Esophagus (tissue), 2 donors: ENCODE measurements around the gene PDE4D. TPM values are rescaled to one million over a fixed set of nuclear protein-coding genes. Genes with fewer than 3 reads are reported as not detected.

Experiments used
- H3K27ac ChIP-seq, 2 donors: one replicate each; pipeline ENCODE4 v1.5.1; 2013; ENCODE audit warnings: low read depth in 2 of 2, mild to moderate bottlenecking in 2 of 2, inconsistent platforms in 1 of 2, low read length in 1 of 2, moderate library complexity in 1 of 2
- H3K27me3 ChIP-seq, 2 donors: one replicate each; pipeline ENCODE4 v1.6.1; 2013; ENCODE audit warnings: low read length in 2 of 2, control low read depth in 1 of 2, mild to moderate bottlenecking in 1 of 2; ENCODE audit not compliant: insufficient read depth in 2 of 2, control insufficient read depth in 1 of 2
- H3K36me3 ChIP-seq, 2 donors: one replicate each; pipeline ENCODE4 v1.6.1; 2013; ENCODE audit warnings: low read length in 1 of 2; ENCODE audit not compliant: control insufficient read depth in 2 of 2, insufficient read depth in 2 of 2
- H3K4me1 ChIP-seq, 2 donors: one replicate each; pipeline ENCODE4 v1.6.1; 2013; ENCODE audit warnings: low read length in 1 of 2; ENCODE audit not compliant: control insufficient read depth in 2 of 2, insufficient read depth in 2 of 2
- H3K4me3 ChIP-seq, 2 donors: one replicate each; pipeline ENCODE4 v1.5.1; 2013; ENCODE audit warnings: low read length in 2 of 2, mild to moderate bottlenecking in 2 of 2, low read depth in 1 of 2, moderate library complexity in 1 of 2
- H3K9me3 ChIP-seq, 2 donors: one replicate each; pipeline ENCODE4 v1.6.1; 2013; ENCODE audit warnings: mild to moderate bottlenecking in 2 of 2, low read depth in 1 of 2, low read length in 1 of 2, moderate library complexity in 1 of 2; ENCODE audit not compliant: control insufficient read depth in 2 of 2, insufficient read depth in 1 of 2
- WGBS, 2 donors: extraction: QIAGEN DNeasy Blood & Tissue Kit; methylation state at CpG; one replicate each; pipeline ENCODE4 v1.1.7; 2013; 5-methylcytosine and 5-hydroxymethylcytosine counted together
- polyA plus RNA-seq, 2 donors: library from polyadenylated mRNA; stranded (reverse); fragments of 200-250 nt; gene quantifications; one replicate each; pipeline ENCODE4 v1.2.3, GENCODE V29; 2013
- donor health status: healthy with polysubstance abuse.
- donor health status: Bipolar disorder and iron deficiency.

Gene PDE4D
- polyA plus RNA-seq, 2 donors: 1.5 to 2.5 TPM

- H3K36me3 ChIP-seq: no peaks in the 10 kb centered on the region
- H3K9me3 ChIP-seq: no peaks in the 10 kb centered on the region
- no peak overlapping the region for H3K27ac ChIP-seq
- WGBS, 2 donors: 71 to 79% methylated on average over 4 of the region's 4 CpGs
- no peak overlapping the region for H3K4me3 ChIP-seq
- no peaks in the 10 kb centered on the region for H3K27me3 ChIP-seq
- no peaks in the 10 kb centered on the region for H3K4me1 ChIP-seq
Measured at GRCh38 chr5:59831326-59832010, 62.1 kb downstream of the PDE4D start.

- Histone ChIP-seq H3K4me1 (no peaks in the 10 kb centered on the region), H3K4me3 (no peak overlapping the region), H3K9me3 (no peaks in the 10 kb centered on the region), H3K27ac (no peak overlapping the region), H3K36me3 (no peaks in the 10 kb centered on the region), H3K27me3 (no peaks in the 10 kb centered on the region)
- WGBS, 2 donors: 64 to 72% methylated on average over 2 of the region's 2 CpGs
Measured at GRCh38 chr5:59830536-59831200, 62.9 kb downstream of the PDE4D start.

- H3K27me3 ChIP-seq: no peaks in the 10 kb centered on the region
- H3K4me3 ChIP-seq: no peak overlapping the region
- H3K9me3 ChIP-seq: no peaks in the 10 kb centered on the region
- H3K27ac ChIP-seq: no peak overlapping the region
- H3K4me1 ChIP-seq: no peaks in the 10 kb centered on the region
- H3K36me3 ChIP-seq: no peaks in the 10 kb centered on the region
- WGBS, 2 donors: 93 to 97% methylated on average over 2 of the region's 2 CpGs
Measured at GRCh38 chr5:59829922-59830321, 63.6 kb downstream of the PDE4D start.

- Histone ChIP-seq H3K4me3 (no peak overlapping the region), H3K4me1 (no peaks in the 10 kb centered on the region), H3K27ac (no peak overlapping the region), H3K27me3 (no peaks in the 10 kb centered on the region), H3K36me3 (no peaks in the 10 kb centered on the region), H3K9me3 (no peaks in the 10 kb centered on the region)
- WGBS, 2 donors: 47 to 75% methylated on average over 1 of the region's 1 CpG
Measured at GRCh38 chr5:59829386-59829785, 64.1 kb downstream of the PDE4D start.

GRCh38 chr5:59828623-59829022 is 64.9 kb downstream of the PDE4D start:
- WGBS, 2 donors: 79 to 90% methylated on average over 3 of the region's 3 CpGs
- H3K27me3 ChIP-seq: no peaks in the 10 kb centered on the region
- H3K9me3 ChIP-seq: no peaks in the 10 kb centered on the region
- no peak overlapping the region for H3K27ac ChIP-seq
- no peaks in the 10 kb centered on the region for H3K4me1 ChIP-seq
- no peak overlapping the region for H3K4me3 ChIP-seq
- H3K36me3 ChIP-seq: no peaks in the 10 kb centered on the region

GRCh38 chr5:59826996-59827395 is 66.5 kb downstream of the PDE4D start:
- WGBS, 2 donors: 44 to 45% methylated on average over 1 of the region's 1 CpG
- H3K4me1 ChIP-seq: no peaks in the 10 kb centered on the region
- H3K27ac ChIP-seq: no peak overlapping the region
- no peak overlapping the region for H3K4me3 ChIP-seq
- no peaks in the 10 kb centered on the region for H3K27me3 ChIP-seq
- no peaks in the 10 kb centered on the region for H3K36me3 ChIP-seq
- H3K9me3 ChIP-seq: no peaks in the 10 kb centered on the region

- Histone ChIP-seq H3K4me3 (no peak overlapping the region), H3K4me1 (no peaks in the 10 kb centered on the region), H3K36me3 (no peaks in the 10 kb centered on the region), H3K27me3 (no peaks in the 10 kb centered on the region), H3K9me3 (no peaks in the 10 kb centered on the region), H3K27ac (no peak overlapping the region)
- 43 to 62% methylated on average over 2 of the region's 2 CpGs for WGBS, 2 donors
Measured at GRCh38 chr5:59823420-59823819, 70.1 kb downstream of the PDE4D start.

GRCh38 chr5:59819806-59820205 is 73.7 kb downstream of the PDE4D start:
- 78% methylated on average over 3 of the region's 3 CpGs for WGBS, 2 donors
- H3K4me1 ChIP-seq: no peaks in the 10 kb centered on the region

GRCh38 chr5:59817536-59817935 is 76.0 kb downstream of the PDE4D start:
- Histone ChIP-seq H3K4me3 (no peak overlapping the region), H3K27me3 (no peaks in the 10 kb centered on the region), H3K36me3 (no peaks in the 10 kb centered on the region), H3K9me3 (no peaks in the 10 kb centered on the region), H3K27ac (no peak overlapping the region), H3K4me1 (no peaks in the 10 kb centered on the region)
- WGBS, 2 donors: 96 to 99% methylated on average over 6 of the region's 6 CpGs

More at GRCh38 chr5:59819806-59820205, 73.7 kb downstream of the PDE4D start:
- Histone ChIP-seq H3K9me3 (no peaks in the 10 kb centered on the region), H3K27ac (no peak overlapping the region), H3K36me3 (no peaks in the 10 kb centered on the region), H3K4me3 (no peak overlapping the region), H3K27me3 (no peaks in the 10 kb centered on the region)
